A549 (cell line): ENCODE data around the gene PRKRA. TPM values are rescaled to one million over a fixed set of nuclear protein-coding genes. Genes with fewer than 3 reads are reported as not detected.

ENCODE experiments used
- ATAC-seq, 2 experiments: fragments of 200-7000 bp in 1 of 2; fragments of >200 bp in 1 of 2; cut with Nextera tagmentation in 1 of 2; cut with Tn5 transposase in 1 of 2; 3 replicates each; pipeline versions ENCODE4 v1.8.0 to v1.9.1; 2018 to 2020; ENCODE audit warnings: mild to moderate bottlenecking in 1 of 2, moderate library complexity in 1 of 2
- CTCF ChIA-PET: fragments of 300-600 bp; sonication (Branson Sonifier 250); formaldehyde crosslinking; extraction: SDS; loops from one replicate; lab custom pipeline; 2021; ENCODE audit warnings: antibody characterized with exemption, inconsistent platforms; lab: Yijun Ruan, JAX
- POLR2A ChIA-PET: fragments of 350-600 bp; formaldehyde crosslinking; extraction: SDS; loops from one replicate; lab custom pipeline; 2021; ENCODE audit warnings: antibody characterized with exemption, inconsistent platforms; lab: Yijun Ruan, JAX
- DNase-seq, 2 experiments: peaks; one replicate each; pipeline versions ENCODE4 v3.0.0 to v3.0.0-alpha.2; 2011 to 2016; ENCODE audit warnings: low read depth in 1 of 2, low spot score in 1 of 2
- FAIRE-seq: peaks from 2 replicates; lab custom pipeline; 2011; peaks lifted over from hg19 to GRCh38; lab: Jason Lieb, UNC
- H3K27ac ChIP-seq, 2 experiments: fragments of >200 bp; sonication (Bioruptor Twin); formaldehyde crosslinking; 3 replicates each; pipeline ENCODE4 v1.5.1; 2016 to 2017
- H3K4me1 ChIP-seq: fragments of >200 bp; sonication (Bioruptor Twin); formaldehyde crosslinking; 3 replicates; pipeline ENCODE4 v1.6.1; 2016
- H3K4me2 ChIP-seq: fragments of >200 bp; sonication (Bioruptor Twin); formaldehyde crosslinking; 3 replicates; pipeline ENCODE4 v1.6.1; 2016
- H3K4me3 ChIP-seq: fragments of >200 bp; sonication (Bioruptor Twin); formaldehyde crosslinking; 3 replicates; pipeline ENCODE4 v1.5.1; 2016
- H3K9me3 ChIP-seq: fragments of >200 bp; sonication (Bioruptor Twin); formaldehyde crosslinking; 3 replicates; pipeline ENCODE4 v1.6.1; 2016
- CBX2 ChIP-seq: fragments of 200-600 bp; sonication (generic); IDR thresholded peaks from 2 replicates; pipeline ENCODE4 v1.6.1; 2016; ENCODE audit warnings: low read depth, mild to moderate bottlenecking, borderline replicate concordance
- CBX8 ChIP-seq: fragments of 200-600 bp; sonication (generic); IDR thresholded peaks from 2 replicates; pipeline ENCODE4 v1.6.1; 2016
- CEBPB ChIP-seq, 2 experiments: fragments of >200 bp in 1 of 2; sonication (Bioruptor Twin) in 1 of 2; formaldehyde crosslinking in 1 of 2; IDR thresholded peaks; 2 replicates each; pipeline ENCODE4 v1.6.1; 2012 to 2016
- CHD2 ChIP-seq: fragments of 150-350 bp; IDR thresholded peaks from 2 replicates; pipeline ENCODE4 v1.6.1; 2014; ENCODE audit warnings: low read length; ENCODE audit not compliant: partially characterized antibody
- CHD4 ChIP-seq: fragments of 200-600 bp; sonication (generic); IDR thresholded peaks from 2 replicates; pipeline ENCODE4 v1.6.1; 2016; ENCODE audit warnings: antibody characterized with exemption, mild to moderate bottlenecking, borderline replicate concordance
- EHF ChIP-seq: fragments of 250-450 bp; sonication (Bioruptor Pico); IDR thresholded peaks from 2 replicates; pipeline ENCODE4 v1.5.0; 2020; ENCODE audit warnings: mild to moderate bottlenecking
- EHMT2 ChIP-seq: fragments of 200-600 bp; sonication (generic); IDR thresholded peaks from 2 replicates; pipeline ENCODE4 v1.6.1; 2016; ENCODE audit warnings: antibody characterized with exemption, low read depth, mild to moderate bottlenecking, moderate library complexity
- EP300 ChIP-seq, 2 experiments: fragments of >200 bp; sonication (Bioruptor Twin); formaldehyde crosslinking; IDR thresholded peaks; 2 replicates in 1 of 2; 3 replicates in 1 of 2; pipeline ENCODE4 v1.6.1; 2016 to 2017
- FOSB ChIP-seq: fragments of 250-450 bp; sonication (Bioruptor Pico); IDR thresholded peaks from 2 replicates; pipeline ENCODE4 v1.5.0; 2020; ENCODE audit warnings: mild to moderate bottlenecking, moderate library complexity
- FOSL2 ChIP-seq, 2 experiments: fragments of 450-650 bp in 1 of 2; fragments of >200 bp in 1 of 2; sonication (Bioruptor Twin) in 1 of 2; formaldehyde crosslinking; IDR thresholded peaks; 2 replicates each; pipeline versions ENCODE4 v1.5.0 to v1.6.1; 2016 to 2020; ENCODE audit warnings: mild to moderate bottlenecking in 1 of 2, moderate library complexity in 1 of 2
- KDM1A ChIP-seq: fragments of 200-600 bp; sonication (generic); IDR thresholded peaks from 2 replicates; pipeline ENCODE4 v1.6.1; 2016; ENCODE audit warnings: low read depth, mild to moderate bottlenecking
- KDM5A ChIP-seq: fragments of 200-600 bp; sonication (generic); IDR thresholded peaks from 2 replicates; pipeline ENCODE4 v1.6.1; 2016; ENCODE audit warnings: antibody characterized with exemption, mild to moderate bottlenecking
- MAZ ChIP-seq: fragments of 150-350 bp; IDR thresholded peaks from 2 replicates; pipeline ENCODE4 v1.6.1; 2014; ENCODE audit warnings: antibody characterized with exemption, low read depth, low read length, borderline replicate concordance
- PHF8 ChIP-seq: fragments of 200-600 bp; sonication (generic); IDR thresholded peaks from 2 replicates; pipeline ENCODE4 v1.6.1; 2016; ENCODE audit warnings: low read depth, mild to moderate bottlenecking, antibody characterized with exemption, moderate library complexity, borderline replicate concordance
- POLR2A ChIP-seq: IDR thresholded peaks from 2 replicates; pipeline ENCODE4 v1.6.1; 2012; ENCODE audit warnings: mild to moderate bottlenecking, low read length
- POLR2AphosphoS2 ChIP-seq: conservative IDR thresholded peaks from 2 replicates; pipeline ENCODE4 v1.6.1; 2012; ENCODE audit warnings: low read length, improper control_type of control experiment, inconsistent platforms
- RFX5 ChIP-seq: fragments of 450-650 bp; IDR thresholded peaks from 2 replicates; pipeline ENCODE4 v1.7.1; 2014; ENCODE audit warnings: antibody characterized with exemption, mild to moderate bottlenecking, moderate library complexity
- ZNF302 ChIP-seq: fragments of 250-450 bp; sonication (Bioruptor Pico); IDR thresholded peaks from 2 replicates; pipeline ENCODE4 v1.9.0; 2021; ENCODE audit warnings: inconsistent platforms, mild to moderate bottlenecking, moderate library complexity
- WGBS: methylation state at CpG from one replicate; pipeline ENCODE4 v1.1.6; 2017; ENCODE audit errors: missing lambda C conversion rate; 5-methylcytosine and 5-hydroxymethylcytosine counted together
- polyA plus RNA-seq, 4 experiments: library from polyadenylated mRNA; depleted of rRNA in 3 of 4; stranded (reverse); fragments of >200 nt; fragmentation: RNase III in 1 of 4; extraction: RNeasy Plus Mini Kit Qiagen cat#74134 plus additional on column Dnase treatment in 1 of 4; gene quantifications; 2 replicates in 3 of 4; 3 replicates in 1 of 4; pipeline ENCODE4 v1.2.3, GENCODE V29; 2011 to 2017
- TF ChIP-seq, protein P1 (sequence below): fragments of >200 bp; sonication (Bioruptor Twin); formaldehyde crosslinking; IDR thresholded peaks from 3 replicates; pipeline ENCODE4 v1.6.1; 2016
- TF ChIP-seq, protein P2 (sequence below): IDR thresholded peaks from 2 replicates; pipeline ENCODE4 v1.6.1; 2012
- TF ChIP-seq, protein P3 (sequence below): fragments of >200 bp; sonication (Bioruptor Twin); formaldehyde crosslinking; IDR thresholded peaks from 3 replicates; pipeline ENCODE4 v1.5.1; 2016
- TF ChIP-seq, protein P4 (sequence below): IDR thresholded peaks from 2 replicates; pipeline ENCODE4 v1.6.1; 2012
- TF ChIP-seq, protein P5 (sequence below): fragments of 450-650 bp; IDR thresholded peaks from 2 replicates; pipeline ENCODE4 v1.6.1; 2014; ENCODE audit warnings: antibody characterized with exemption

The PRKRA gene
- polyA plus RNA-seq, 2 of the 4 experiments (the other 2 are of a cell fraction): 44.1 to 63.4 TPM

DNA sequence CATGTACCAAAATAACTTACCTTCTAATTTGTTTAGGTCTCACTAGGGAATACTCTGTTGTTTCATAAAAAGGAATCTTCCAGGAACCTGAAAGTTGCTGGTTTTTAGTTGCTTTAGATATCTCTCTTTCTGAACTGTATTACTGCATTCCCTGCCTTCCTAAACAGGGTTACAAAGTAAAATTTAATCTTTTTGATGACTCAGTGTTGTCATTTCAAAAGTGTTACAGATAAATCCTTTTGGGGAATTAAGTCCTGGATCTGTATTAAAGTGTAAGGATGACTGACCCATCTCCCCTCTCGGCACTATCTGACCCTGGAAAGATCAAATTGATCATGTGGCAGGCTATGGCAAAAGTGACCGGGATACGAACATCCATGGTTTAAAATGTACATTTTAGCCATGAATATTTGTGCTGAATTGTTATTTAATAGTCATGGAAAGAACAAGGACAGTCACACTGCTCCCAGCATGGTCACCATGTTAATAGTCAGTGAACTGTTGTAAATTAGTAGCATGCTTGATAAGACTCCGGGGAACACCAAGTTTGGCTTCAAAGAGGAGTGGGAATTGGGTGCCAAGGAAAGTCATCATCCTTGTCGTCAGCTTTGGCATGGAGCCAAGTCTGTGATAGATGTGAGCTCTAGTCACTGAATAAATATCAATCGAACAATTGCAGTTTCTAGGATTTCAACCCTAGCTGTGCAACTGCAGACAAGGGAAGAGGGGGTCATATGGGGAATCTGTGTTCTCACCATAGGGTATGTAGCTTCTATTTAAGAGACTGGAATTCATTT lies 33.5 kb upstream of the PRKRA start:
- FAIRE-seq: no peak
- ChIA-PET CTCF (interaction anchor here (1.1 kb wide), 1 partner anchor 38 kb away, joined by 3 read pairs; no protein-coding TSS in a partner anchor), POLR2A (no interaction called here)
- H3K4me3 ChIP-seq: no peak overlapping the region
- peaks cover 43% of the 10 kb centered on the region for H3K4me1 ChIP-seq
- TF ChIP-seq EP300 (IDR thresholded peaks at IDR 0.05) (no peak), FOSB (CRISPR knock-in tag) (no peak), CBX8 (no peak), CEBPB (IDR thresholded peaks at IDR 0.05) (no peak)
- TF ChIP-seq, protein P1, sequence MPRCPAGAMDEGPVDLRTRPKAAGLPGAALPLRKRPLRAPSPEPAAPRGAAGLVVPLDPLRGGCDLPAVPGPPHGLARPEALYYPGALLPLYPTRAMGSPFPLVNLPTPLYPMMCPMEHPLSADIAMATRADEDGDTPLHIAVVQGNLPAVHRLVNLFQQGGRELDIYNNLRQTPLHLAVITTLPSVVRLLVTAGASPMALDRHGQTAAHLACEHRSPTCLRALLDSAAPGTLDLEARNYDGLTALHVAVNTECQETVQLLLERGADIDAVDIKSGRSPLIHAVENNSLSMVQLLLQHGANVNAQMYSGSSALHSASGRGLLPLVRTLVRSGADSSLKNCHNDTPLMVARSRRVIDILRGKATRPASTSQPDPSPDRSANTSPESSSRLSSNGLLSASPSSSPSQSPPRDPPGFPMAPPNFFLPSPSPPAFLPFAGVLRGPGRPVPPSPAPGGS: no peak
- DNase-seq: no peak
- H3K9me3 ChIP-seq: no peaks in the 10 kb centered on the region
- peak overlapping the region; percentile 52 for H3K4me2 ChIP-seq
- whole genome bisulfite sequencing: 55% methylated on average over 6 of the region's 6 CpGs
- no peak overlapping the region for H3K27ac ChIP-seq
- no peak for ATAC-seq

DNA sequence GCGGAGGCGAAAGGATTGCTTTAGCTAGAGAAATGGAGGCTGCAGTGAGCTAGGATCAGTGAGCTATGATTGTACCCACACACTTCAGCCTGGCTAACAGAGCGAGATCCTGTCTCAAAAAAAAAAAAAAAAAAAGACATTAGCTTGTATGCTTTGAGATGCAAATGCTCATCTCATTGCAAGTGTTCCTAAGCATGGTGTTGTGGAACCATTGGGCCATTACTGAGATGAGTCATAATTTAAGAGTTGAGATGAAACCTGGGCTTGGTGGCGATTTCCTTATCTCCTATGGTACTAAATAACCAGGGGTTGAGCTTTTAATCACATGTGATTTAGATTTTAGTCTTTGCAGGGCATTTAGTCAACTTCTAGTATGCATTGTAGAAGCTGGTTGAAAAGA lies 31.5 kb upstream of the PRKRA start:
- ChIA-PET POLR2A (interaction anchor here (0.6 to 1.7 kb wide), 3 partner anchors 18 to 1585 kb away, joined by 4 to 6 read pairs (median 5); partner anchors contain the start of genes PJVK and PRKRA), CTCF (interaction anchor here (0.6 to 0.7 kb wide), 4 partner anchors 13 to 65 kb away, joined by 3 read pairs; no protein-coding TSS in a partner anchor)
- H3K27ac ChIP-seq: no peak overlapping the region
- no peak overlapping the region for H3K4me3 ChIP-seq
- no peak for DNase-seq
- no peak for TF ChIP-seq FOSL2 (IDR thresholded peaks at IDR 0.05)
- TF ChIP-seq FOSL2 (CRISPR knock-in tag; IDR thresholded peaks at IDR 0.05): peak; percentile 62
- no peak for TF ChIP-seq FOSB (CRISPR knock-in tag)
- no peak for TF ChIP-seq CBX2
- no peak for ATAC-seq
- no peaks in the 10 kb centered on the region for H3K9me3 ChIP-seq
- peaks cover 49% of the 10 kb centered on the region for H3K4me1 ChIP-seq
- peak overlapping the region; percentile 90 for H3K4me2 ChIP-seq
- no peak for FAIRE-seq
- WGBS: 95% methylated on average over 4 of the region's 4 CpGs

DNA sequence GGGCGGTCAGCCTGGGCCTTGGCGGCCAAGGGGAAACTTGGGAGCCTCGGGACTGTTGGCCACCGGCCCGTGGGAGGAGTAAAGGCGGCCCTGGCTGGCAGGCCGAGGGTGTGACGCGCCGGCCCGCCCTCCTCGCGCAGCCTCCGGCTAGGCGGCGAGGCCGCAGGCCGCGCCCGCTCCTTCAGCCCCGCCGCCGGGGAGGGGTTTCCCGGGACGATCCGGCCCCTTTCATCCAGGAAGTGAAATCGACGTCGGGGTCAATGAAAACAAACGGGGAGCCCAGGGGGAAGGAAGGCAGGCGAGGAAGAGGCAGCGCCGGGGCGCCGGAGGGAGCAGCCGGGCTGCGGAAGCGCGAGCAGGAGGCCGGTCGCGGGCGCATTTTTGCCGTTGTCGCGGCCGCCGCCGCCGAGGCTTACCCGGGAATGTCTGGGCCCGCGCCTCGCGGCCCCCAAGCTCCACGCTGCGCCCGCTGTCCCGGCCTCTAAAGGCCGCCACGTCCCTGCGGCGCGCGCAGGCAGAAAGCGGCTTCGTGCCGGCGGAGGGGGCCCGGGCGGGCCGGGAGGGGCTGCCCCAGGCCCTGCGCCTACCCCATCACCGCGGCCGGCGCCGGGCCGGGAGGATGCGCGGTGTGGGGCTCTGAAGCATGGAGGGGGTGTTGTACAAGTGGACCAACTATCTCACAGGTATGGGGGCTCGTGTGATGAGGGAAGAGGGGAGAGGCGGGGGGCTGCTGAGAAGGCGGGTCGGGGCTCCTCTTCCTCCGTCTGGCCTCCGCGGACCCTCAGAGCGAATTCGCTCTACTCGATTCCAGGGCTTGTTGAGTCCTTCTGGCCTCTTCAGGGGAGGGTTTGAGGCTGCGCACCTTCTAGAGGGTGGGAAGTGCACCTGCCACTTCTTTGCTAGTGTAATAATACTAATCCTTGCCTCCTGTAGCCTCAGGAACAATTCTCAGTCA lies 29.5 kb upstream of the PRKRA start, which contains the start of gene PLEKHA3:
PLEKHA3 (plus strand) TSS at position 231 of the 955 bp plus-strand sequence; CDS start at position 644, 413 bp downstream.
- CTCF ChIA-PET: interaction anchor here (1.1 to 2.0 kb wide), 8 partner anchors 9 to 83 kb away, joined by 3 to 8 read pairs (median 4); no protein-coding TSS in a partner anchor
- DNase-seq: peak; percentile 88 to 96
- POLR2A ChIA-PET: interaction anchor here (0.6 to 4.1 kb wide), 5 partner anchors 9 to 29 kb away, joined by 3 to 35 read pairs (median 3); partner anchors contain the start of genes PJVK and PRKRA
- WGBS: 2% methylated on average over 30 of the region's 92 CpGs
- H3K4me3 ChIP-seq: peak within 1 kb of the TSS; percentile 68
- H3K4me1 ChIP-seq: peaks cover 55% of the 10 kb centered on the region
- peak within 1 kb of the TSS; percentile 90 for H3K4me2 ChIP-seq
- no peak for FAIRE-seq
- ATAC-seq: peak; percentile 83 to 89
- peak within 1 kb of the TSS; percentile 80 to 92 for H3K27ac ChIP-seq
- H3K9me3 ChIP-seq: no peaks in the 10 kb centered on the region
- TF ChIP-seq, protein P2, sequence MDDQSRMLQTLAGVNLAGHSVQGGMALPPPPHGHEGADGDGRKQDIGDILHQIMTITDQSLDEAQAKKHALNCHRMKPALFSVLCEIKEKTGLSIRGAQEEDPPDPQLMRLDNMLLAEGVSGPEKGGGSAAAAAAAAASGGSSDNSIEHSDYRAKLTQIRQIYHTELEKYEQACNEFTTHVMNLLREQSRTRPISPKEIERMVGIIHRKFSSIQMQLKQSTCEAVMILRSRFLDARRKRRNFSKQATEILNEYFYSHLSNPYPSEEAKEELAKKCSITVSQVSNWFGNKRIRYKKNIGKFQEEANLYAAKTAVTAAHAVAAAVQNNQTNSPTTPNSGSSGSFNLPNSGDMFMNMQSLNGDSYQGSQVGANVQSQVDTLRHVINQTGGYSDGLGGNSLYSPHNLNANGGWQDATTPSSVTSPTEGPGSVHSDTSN: no peak
- TF ChIP-seq RFX5 (no peak), CHD4 (no peak), POLR2AphosphoS2 (no peak), EHMT2 (no peak), POLR2A (peak; percentile 37), PHF8 (peak; percentile 92), KDM5A (no peak; the same call in 1 of the 2 replicates), ZNF302 (CRISPR knock-in tag) (no peak), CHD2 (no peak), KDM1A (no peak), EP300 (IDR thresholded peaks at IDR 0.05) (no peak), EHF (CRISPR knock-in tag) (no peak), MAZ (no peak)
- TF ChIP-seq, protein P3, sequence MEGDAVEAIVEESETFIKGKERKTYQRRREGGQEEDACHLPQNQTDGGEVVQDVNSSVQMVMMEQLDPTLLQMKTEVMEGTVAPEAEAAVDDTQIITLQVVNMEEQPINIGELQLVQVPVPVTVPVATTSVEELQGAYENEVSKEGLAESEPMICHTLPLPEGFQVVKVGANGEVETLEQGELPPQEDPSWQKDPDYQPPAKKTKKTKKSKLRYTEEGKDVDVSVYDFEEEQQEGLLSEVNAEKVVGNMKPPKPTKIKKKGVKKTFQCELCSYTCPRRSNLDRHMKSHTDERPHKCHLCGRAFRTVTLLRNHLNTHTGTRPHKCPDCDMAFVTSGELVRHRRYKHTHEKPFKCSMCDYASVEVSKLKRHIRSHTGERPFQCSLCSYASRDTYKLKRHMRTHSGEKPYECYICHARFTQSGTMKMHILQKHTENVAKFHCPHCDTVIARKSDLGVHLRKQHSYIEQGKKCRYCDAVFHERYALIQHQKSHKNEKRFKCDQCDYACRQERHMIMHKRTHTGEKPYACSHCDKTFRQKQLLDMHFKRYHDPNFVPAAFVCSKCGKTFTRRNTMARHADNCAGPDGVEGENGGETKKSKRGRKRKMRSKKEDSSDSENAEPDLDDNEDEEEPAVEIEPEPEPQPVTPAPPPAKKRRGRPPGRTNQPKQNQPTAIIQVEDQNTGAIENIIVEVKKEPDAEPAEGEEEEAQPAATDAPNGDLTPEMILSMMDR: no peak
- TF ChIP-seq, protein P4, sequence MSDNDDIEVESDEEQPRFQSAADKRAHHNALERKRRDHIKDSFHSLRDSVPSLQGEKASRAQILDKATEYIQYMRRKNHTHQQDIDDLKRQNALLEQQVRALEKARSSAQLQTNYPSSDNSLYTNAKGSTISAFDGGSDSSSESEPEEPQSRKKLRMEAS: peak; percentile 53
- TF ChIP-seq, protein P1: 0 out of 3 replicates have a peak, but pooled peaks have one; percentile 69
- TF ChIP-seq, protein P5, sequence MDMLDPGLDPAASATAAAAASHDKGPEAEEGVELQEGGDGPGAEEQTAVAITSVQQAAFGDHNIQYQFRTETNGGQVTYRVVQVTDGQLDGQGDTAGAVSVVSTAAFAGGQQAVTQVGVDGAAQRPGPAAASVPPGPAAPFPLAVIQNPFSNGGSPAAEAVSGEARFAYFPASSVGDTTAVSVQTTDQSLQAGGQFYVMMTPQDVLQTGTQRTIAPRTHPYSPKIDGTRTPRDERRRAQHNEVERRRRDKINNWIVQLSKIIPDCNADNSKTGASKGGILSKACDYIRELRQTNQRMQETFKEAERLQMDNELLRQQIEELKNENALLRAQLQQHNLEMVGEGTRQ: no peak
